ENCODE results near the gene SGCD.

SGCD gene

DNA sequence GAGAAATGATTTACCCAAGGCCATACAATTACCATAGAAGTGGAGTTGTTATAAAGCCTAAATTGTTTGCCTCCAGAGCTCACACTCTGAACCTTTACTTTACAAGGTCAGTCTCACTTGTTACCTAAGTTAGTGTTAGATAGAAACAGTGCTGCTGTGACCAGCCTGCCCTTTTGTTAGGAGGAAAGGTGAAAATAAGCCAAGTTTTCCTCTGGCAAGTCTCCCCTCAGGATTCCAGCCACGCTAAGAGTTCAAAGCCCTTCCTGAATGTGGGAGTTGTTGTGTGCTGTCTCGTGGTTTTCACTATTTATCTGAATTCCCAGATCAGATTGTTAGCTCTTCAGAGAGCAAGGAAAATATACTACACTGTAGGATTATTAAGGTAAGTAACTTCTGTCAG, 260.0 kb downstream of the SGCD start:
- no peak for TF ChIP-seq PPARA (CRISPR knock-in tag; IDR thresholded peaks at IDR 0.05; ENCODE audit: borderline replicate concordance)
- TF ChIP-seq ARNTL (CRISPR knock-in tag; IDR thresholded peaks at IDR 0.05; ENCODE audit: borderline replicate concordance, low read depth): no peak
- TF ChIP-seq, protein P1, sequence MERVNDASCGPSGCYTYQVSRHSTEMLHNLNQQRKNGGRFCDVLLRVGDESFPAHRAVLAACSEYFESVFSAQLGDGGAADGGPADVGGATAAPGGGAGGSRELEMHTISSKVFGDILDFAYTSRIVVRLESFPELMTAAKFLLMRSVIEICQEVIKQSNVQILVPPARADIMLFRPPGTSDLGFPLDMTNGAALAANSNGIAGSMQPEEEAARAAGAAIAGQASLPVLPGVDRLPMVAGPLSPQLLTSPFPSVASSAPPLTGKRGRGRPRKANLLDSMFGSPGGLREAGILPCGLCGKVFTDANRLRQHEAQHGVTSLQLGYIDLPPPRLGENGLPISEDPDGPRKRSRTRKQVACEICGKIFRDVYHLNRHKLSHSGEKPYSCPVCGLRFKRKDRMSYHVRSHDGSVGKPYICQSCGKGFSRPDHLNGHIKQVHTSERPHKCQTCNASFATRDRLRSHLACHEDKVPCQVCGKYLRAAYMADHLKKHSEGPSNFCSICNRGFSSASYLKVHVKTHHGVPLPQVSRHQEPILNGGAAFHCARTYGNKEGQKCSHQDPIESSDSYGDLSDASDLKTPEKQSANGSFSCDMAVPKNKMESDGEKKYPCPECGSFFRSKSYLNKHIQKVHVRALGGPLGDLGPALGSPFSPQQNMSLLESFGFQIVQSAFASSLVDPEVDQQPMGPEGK (CRISPR knock-in tag; IDR thresholded peaks at IDR 0.05; ENCODE audit: borderline replicate concordance): no peak
- TF ChIP-seq, protein P2, sequence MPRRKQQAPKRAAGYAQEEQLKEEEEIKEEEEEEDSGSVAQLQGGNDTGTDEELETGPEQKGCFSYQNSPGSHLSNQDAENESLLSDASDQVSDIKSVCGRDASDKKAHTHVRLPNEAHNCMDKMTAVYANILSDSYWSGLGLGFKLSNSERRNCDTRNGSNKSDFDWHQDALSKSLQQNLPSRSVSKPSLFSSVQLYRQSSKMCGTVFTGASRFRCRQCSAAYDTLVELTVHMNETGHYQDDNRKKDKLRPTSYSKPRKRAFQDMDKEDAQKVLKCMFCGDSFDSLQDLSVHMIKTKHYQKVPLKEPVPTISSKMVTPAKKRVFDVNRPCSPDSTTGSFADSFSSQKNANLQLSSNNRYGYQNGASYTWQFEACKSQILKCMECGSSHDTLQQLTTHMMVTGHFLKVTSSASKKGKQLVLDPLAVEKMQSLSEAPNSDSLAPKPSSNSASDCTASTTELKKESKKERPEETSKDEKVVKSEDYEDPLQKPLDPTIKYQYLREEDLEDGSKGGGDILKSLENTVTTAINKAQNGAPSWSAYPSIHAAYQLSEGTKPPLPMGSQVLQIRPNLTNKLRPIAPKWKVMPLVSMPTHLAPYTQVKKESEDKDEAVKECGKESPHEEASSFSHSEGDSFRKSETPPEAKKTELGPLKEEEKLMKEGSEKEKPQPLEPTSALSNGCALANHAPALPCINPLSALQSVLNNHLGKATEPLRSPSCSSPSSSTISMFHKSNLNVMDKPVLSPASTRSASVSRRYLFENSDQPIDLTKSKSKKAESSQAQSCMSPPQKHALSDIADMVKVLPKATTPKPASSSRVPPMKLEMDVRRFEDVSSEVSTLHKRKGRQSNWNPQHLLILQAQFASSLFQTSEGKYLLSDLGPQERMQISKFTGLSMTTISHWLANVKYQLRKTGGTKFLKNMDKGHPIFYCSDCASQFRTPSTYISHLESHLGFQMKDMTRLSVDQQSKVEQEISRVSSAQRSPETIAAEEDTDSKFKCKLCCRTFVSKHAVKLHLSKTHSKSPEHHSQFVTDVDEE (CRISPR knock-in tag; IDR thresholded peaks at IDR 0.05): no peak
- TF ChIP-seq ZNF565 (CRISPR knock-in tag; conservative IDR thresholded peaks at IDR 0.05; ENCODE audit: low read depth): no peak
- TF ChIP-seq, protein P3, sequence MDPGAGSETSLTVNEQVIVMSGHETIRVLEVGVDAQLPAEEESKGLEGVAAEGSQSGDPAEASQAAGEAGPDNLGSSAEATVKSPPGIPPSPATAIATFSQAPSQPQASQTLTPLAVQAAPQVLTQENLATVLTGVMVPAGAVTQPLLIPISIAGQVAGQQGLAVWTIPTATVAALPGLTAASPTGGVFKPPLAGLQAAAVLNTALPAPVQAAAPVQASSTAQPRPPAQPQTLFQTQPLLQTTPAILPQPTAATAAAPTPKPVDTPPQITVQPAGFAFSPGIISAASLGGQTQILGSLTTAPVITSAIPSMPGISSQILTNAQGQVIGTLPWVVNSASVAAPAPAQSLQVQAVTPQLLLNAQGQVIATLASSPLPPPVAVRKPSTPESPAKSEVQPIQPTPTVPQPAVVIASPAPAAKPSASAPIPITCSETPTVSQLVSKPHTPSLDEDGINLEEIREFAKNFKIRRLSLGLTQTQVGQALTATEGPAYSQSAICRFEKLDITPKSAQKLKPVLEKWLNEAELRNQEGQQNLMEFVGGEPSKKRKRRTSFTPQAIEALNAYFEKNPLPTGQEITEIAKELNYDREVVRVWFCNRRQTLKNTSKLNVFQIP (CRISPR knock-in tag; IDR thresholded peaks at IDR 0.05; ENCODE audit: borderline replicate concordance, low read depth): no peak
- TF ChIP-seq OSR1 (CRISPR knock-in tag; IDR thresholded peaks at IDR 0.05): no peak
- TF ChIP-seq, protein P4, sequence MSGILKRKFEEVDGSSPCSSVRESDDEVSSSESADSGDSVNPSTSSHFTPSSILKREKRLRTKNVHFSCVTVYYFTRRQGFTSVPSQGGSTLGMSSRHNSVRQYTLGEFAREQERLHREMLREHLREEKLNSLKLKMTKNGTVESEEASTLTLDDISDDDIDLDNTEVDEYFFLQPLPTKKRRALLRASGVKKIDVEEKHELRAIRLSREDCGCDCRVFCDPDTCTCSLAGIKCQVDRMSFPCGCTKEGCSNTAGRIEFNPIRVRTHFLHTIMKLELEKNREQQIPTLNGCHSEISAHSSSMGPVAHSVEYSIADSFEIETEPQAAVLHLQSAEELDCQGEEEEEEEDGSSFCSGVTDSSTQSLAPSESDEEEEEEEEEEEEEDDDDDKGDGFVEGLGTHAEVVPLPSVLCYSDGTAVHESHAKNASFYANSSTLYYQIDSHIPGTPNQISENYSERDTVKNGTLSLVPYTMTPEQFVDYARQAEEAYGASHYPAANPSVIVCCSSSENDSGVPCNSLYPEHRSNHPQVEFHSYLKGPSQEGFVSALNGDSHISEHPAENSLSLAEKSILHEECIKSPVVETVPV (CRISPR knock-in tag; IDR thresholded peaks at IDR 0.05): no peak
- TF ChIP-seq SNAI2 (CRISPR knock-in tag; IDR thresholded peaks at IDR 0.05): no peak
- TF ChIP-seq GLIS3 (CRISPR knock-in tag; IDR thresholded peaks at IDR 0.05): no peak
- TF ChIP-seq BACH2 (CRISPR knock-in tag; IDR thresholded peaks at IDR 0.05; ENCODE audit: borderline replicate concordance): no peak
- no peak for TF ChIP-seq ESRRG (CRISPR knock-in tag; IDR thresholded peaks at IDR 0.05)
- TF ChIP-seq ZNF70 (CRISPR knock-in tag; IDR thresholded peaks at IDR 0.05): no peak
- no peak for ATAC-seq

DNA sequence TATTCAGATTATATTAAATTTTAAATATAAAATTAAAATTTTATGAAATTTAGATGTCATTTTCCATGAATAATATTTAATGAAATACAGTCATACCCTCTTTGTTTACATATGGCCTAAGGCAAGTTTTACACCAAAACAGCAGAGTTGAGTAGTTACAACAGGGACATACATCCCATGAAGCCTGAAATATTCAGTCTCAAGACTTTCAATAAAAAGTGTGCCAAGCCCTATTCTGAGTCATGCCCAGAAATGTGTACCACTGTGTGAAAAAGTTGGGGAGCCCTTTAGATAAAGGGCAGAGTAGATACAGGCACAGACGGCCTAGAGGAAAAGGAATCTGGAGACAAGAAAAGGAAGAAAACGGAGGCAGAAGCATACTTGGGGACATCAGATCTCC, 261.3 kb downstream of the SGCD start:
- ATAC-seq: no peak
- TF ChIP-seq, protein P2 (CRISPR knock-in tag; IDR thresholded peaks at IDR 0.05): no peak
- no peak for TF ChIP-seq SNAI2 (CRISPR knock-in tag; IDR thresholded peaks at IDR 0.05)

DNA sequence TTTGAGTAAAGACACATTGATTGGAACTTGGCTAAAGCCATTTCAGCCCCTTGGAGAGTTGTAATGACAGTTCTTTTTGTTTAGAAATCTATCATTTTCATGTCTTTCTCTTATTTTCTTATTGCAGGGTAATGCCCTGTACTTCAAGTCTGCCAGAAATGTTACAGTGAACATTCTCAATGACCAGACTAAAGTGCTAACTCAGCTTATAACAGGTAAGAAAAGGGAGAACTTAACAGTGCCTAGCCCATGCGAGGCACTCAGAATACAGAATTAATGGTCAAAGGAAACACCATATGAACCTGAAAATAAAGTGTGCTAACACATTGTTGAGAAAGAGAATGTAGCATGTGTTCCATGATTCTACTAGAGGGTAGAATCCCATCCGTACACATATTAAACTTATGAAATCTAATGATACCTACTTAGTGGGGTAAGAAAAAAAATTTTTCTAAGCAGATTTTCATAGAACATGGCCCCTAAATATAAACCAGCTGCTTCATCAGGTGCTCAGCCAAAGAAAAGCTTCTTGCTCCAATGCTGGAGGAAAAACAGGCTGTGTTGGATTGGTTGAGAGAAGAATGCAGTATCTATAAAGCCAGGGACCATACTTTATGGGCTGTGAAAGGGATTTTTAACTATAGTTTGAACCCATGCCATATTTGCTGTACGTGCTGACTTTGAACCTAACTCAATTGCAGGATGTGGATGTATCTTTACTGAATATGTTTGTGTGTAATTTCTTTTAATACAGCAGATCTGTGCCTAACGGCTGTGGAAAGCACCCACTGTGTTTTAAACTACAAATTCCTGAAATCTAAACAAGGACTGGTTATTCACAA, 262.4 kb downstream of the SGCD start:
- no peak for ATAC-seq
- no peak for TF ChIP-seq CSDC2 (CRISPR knock-in tag; IDR thresholded peaks at IDR 0.05)
- TF ChIP-seq RARB (CRISPR knock-in tag; IDR thresholded peaks at IDR 0.05): no peak
- TF ChIP-seq ZFP30 (CRISPR knock-in tag; IDR thresholded peaks at IDR 0.05): no peak
- no peak for TF ChIP-seq ZNF70 (CRISPR knock-in tag; IDR thresholded peaks at IDR 0.05)

DNA sequence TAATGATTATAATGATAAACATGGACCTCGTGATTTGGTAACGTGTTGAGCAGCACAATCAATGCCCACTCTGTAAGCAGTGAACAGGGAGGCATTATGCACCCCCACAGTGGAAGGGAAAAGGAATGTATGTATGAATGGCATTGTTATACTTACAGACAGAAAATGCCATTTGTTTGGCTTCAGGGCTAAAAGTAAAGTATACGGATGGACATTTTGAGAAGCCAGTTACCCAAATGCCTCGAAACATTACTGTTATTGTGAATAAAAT, 262.9 kb downstream of the SGCD start:
- no peak for TF ChIP-seq SNAI2 (CRISPR knock-in tag; IDR thresholded peaks at IDR 0.05)
- ATAC-seq: no peak
